RCC 7860 (cell line): Measurements from ENCODE around the gene KTI12.
"Not testable (repeated sequence)": the region's sequence is repeated elsewhere in the genome, so short reads cannot be mapped to it uniquely, and the experiment has no call there.

Experiments
- DNase-seq: peaks from one replicate; pipeline ENCODE4 v3.0.0-alpha.2; 2015; ENCODE audit warnings: low spot score
- FAIRE-seq: peaks from 2 replicates; lab custom pipeline; 2012; peaks lifted over from hg19 to GRCh38; lab: Jason Lieb, UNC

Gene KTI12

GRCh38 chr1:52041551-52042185, 8.1 kb upstream of the KTI12 start:
- no peak for DNase-seq
- FAIRE-seq: no peak

DNA sequence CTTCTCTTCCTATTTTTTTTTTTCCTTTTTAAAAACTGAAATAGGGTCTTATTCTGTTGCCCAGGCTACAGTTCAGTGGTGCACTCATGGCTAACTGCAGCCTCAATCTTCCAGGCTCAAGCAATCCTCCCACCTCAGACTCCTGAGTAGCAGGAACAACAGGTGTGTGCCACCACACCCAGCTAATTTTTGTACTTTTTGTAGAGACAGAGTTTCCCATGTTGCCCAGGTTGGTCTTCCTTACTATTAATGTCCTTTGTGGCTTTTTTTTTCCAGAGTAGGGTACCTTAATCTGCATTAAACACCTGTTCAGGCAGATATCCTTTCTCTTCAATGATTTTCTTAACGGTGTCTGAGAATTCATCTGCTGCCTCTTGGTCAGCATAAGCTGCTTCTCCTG, 4.3 kb upstream of the KTI12 start:
- DNase-seq (no peak), FAIRE-seq (no peak)

- FAIRE-seq (no peak), DNase-seq (no peak)
Measured at GRCh38 chr1:52037402-52037814, 3.8 kb upstream of the KTI12 start.

DNA sequence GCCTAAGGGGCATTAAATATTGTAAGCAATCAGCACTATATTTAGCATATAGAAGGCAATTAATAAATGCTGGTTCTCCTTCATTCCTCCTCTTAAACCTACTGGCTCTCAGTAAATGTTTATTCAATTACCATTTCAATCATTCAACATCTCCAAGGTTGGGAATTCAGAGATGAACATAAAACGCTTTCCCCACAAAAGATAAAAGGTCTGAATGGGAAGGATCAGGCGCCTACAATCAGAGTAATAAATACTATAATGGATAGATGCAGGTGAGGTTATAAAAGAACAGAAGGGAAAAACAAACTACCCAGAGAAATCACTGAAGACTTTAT, 407 bp upstream of the KTI12 start:
- FAIRE-seq (no peak), DNase-seq (no peak)

DNA sequence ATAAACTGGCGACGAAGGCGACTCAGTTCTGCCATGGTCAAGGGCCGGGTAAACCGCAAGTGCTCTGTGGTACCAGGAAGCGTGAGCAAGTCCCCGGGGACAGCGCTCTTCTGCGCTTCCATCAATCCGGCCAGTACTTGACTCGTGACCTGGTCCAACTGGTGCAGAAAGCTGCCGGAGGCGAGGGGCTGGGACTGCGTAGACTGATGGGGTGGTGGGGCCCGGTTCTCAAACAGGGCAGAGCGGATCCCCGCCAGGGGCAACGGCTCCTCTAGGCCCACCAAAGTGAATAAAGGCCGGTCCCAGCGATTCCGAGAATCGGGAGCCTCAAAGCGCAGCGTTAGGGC, 852 bp downstream of the KTI12 start:
- FAIRE-seq: no peak

GRCh38 chr1:52032124-52032784, 1.4 kb downstream of the KTI12 start:
- DNase-seq (no peak), FAIRE-seq (no peak)

More for the DNA sequence above, 852 bp downstream of the KTI12 start:
- DNase-seq: peak; percentile 49

- FAIRE-seq: not testable (repeated sequence)
Measured at GRCh38 chr1:52028839-52029238, 4.8 kb downstream of the KTI12 start.

DNA sequence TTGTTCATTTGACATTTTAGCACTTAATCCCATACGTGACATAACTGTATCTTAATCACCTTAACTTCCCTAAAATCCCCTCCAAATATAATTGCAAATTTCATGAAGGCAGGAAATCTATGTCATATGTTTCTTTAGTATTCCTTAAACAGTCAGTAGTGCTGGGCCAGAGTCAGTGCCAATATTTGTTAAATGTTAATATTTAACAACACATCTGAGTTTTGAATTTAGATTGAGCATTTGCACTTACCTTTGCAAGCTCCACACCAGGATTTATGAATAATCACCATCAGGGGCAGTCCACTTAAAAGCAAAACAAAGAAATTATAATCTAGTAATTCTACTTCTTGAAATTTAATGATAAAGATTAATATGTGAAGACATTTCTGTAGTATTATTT, 5.3 kb downstream of the KTI12 start:
- FAIRE-seq: no peak
- DNase-seq: no peak

More at GRCh38 chr1:52028839-52029238, 4.8 kb downstream of the KTI12 start:
- DNase-seq: not testable (repeated sequence)

GRCh38 chr1:52026278-52026677, 7.3 kb downstream of the KTI12 start:
- DNase-seq (no peak), FAIRE-seq (no peak)

GRCh38 chr1:52022133-52022532, 11.5 kb downstream of the KTI12 start:
- FAIRE-seq: no peak

DNA sequence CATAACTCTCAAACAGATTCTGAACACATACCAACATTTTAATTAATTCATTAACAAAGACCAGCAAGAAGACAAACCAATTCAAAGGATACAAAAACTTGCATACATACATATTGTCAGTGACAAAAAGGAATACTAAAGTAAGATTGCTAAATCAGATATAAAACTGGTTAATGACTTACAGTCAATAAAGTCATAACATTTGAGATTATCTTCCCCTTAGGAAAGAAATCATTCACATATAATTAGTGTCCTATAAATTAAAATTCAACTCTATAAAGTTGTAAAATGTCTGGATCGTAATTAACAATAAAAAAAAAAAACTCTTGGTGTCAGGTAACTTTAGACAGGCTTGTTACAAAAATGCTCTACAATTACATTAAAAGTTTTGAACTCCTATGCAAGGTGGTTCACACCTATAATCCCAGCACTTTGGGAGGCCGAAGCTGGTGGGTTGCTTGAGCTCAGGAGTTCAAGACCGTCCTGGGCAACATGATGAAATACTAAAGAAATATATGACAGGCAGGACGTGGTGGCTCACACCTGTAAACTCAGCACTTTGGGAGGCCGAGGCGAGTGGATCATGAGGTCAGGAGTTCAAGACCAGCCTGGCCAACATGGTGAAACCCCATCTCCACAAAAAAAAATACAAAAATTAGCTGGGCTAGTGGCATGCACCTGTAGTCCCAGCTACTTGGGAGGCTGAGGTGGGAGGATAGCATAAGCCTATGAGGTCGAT, 25.4 kb downstream of the KTI12 start:
- no peak for DNase-seq
- FAIRE-seq: peak; percentile 5

More at GRCh38 chr1:52022133-52022532, 11.5 kb downstream of the KTI12 start:
- DNase-seq: no peak

GRCh38 chr1:52007215-52008002, 26.2 kb downstream of the KTI12 start:
- FAIRE-seq (no peak), DNase-seq (no peak)

DNA sequence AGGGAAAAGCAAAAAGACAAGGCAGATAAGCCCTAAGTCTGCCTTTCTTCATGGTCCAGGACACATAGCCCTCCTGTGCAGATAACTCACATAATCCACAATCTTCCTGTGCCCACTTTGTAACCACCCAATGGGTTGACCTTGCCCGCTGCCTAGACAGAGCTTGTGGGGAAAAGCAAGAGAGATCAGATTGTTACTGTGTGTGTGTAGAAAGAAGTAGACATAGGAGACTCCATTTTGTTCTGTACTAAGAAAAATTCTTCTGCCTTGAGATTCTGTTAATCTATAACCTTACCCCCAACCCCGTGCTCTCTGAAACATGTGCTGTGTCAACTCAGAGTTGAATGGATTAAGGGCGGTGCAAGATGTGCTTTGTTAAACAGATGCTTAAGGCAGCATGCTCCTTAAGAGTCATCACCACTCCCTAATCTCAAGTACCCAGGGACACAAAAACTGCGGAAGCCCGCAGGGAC, 27.5 kb downstream of the KTI12 start:
- DNase-seq, FAIRE-seq: not testable (repeated sequence)

GRCh38 chr1:52005548-52005947, 28.1 kb downstream of the KTI12 start:
- DNase-seq: peak; percentile 59

GRCh38 chr1:52003877-52004276, 29.7 kb downstream of the KTI12 start:
- no peak for FAIRE-seq
- no peak for DNase-seq

More at GRCh38 chr1:52005548-52005947, 28.1 kb downstream of the KTI12 start:
- FAIRE-seq: not testable (repeated sequence)

- DNase-seq (peak; percentile 76), FAIRE-seq (peak; percentile 71)
Measured at GRCh38 chr1:52002038-52002917, 31.3 kb downstream of the KTI12 start.

DNA sequence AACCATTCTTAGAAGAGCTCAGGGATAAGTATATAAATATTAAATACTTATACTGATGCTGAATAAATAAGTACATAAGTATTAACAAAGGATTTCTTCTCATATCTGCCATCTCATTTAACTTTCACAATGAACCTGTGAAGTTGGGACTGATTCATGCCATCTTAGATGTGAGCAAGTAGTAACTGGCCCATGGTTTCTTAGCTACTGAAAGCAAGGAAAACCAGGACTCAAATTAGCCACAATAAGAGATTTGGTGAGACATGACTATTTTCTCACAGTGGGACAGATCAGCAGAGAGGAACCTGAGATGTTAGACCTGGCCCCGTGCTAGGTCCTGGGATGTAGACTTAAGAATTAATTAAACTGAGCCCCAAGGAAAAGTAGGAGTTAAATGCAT, 34.9 kb downstream of the KTI12 start:
- FAIRE-seq (no peak), DNase-seq (no peak)

GRCh38 chr1:51997974-51998382, 35.6 kb downstream of the KTI12 start:
- DNase-seq (no peak), FAIRE-seq (no peak)

- FAIRE-seq (no peak), DNase-seq (peak; percentile 64)
Measured at GRCh38 chr1:51990478-51990965, 43.1 kb downstream of the KTI12 start, which contains the start of gene RAB3B. Gene RAB3B, minus strand, starts transcription at chr1:51990700. Its CDS starts 13,583 bp downstream, at chr1:51977117.
